Bronchial epithelial cell (primary cell): ENCODE measurements around the gene LAX1. TPM values are rescaled to one million over a fixed set of nuclear protein-coding genes. Genes with fewer than 3 reads are reported as not detected.

Source experiments
- DNase-seq: peaks from one replicate; pipeline ENCODE4 v3.0.0-alpha.2; 2010; ENCODE audit warnings: low read depth
- FAIRE-seq: peaks from 2 replicates; lab custom pipeline; 2011; peaks lifted over from hg19 to GRCh38; lab: Jason Lieb, UNC
- H3K27me3 ChIP-seq: 2 replicates; pipeline ENCODE4 v1.5.1; 2011; ENCODE audit warnings: low read length; ENCODE audit not compliant: control insufficient read depth, insufficient read depth
- H3K36me3 ChIP-seq: 2 replicates; pipeline ENCODE4 v1.5.1; 2011; ENCODE audit warnings: low read length; ENCODE audit not compliant: control insufficient read depth, insufficient read depth
- H3K4me3 ChIP-seq: 2 replicates; pipeline ENCODE4 v1.5.1; 2011; ENCODE audit warnings: mild to moderate bottlenecking, low read depth, low read length, control low read depth
- CTCF ChIP-seq: IDR thresholded peaks from 2 replicates; pipeline ENCODE4 v1.5.1; 2011; ENCODE audit warnings: mild to moderate bottlenecking, moderate library complexity, low read length, control low read depth, inconsistent platforms; ENCODE audit not compliant: insufficient read depth, severe bottlenecking
- total RNA-seq: library from RNA; depleted of rRNA; stranded (reverse); fragments of >200 nt; gene quantifications from 2 replicates; pipeline ENCODE4 v1.2.1, GENCODE V29; 2014

The LAX1 gene
- total RNA-seq: under 0.01 TPM in 1 of 2 replicates, not detected in the other

- Histone ChIP-seq H3K4me3 (no peak within 1 kb of the TSS), H3K27me3 (no peaks in the 10 kb centered on the region), H3K36me3 (no peaks in the 10 kb centered on the region)
- FAIRE-seq: no peak
- DNase-seq: no peak
- TF ChIP-seq CTCF: no peak
Observed at GRCh38 chr1:203765029-203765837, at the start of gene LAX1. Gene LAX1 (plus strand): TSS chr1:203765183. CDS start chr1:203765566, 383 bp downstream.

GRCh38 chr1:203717120-203717519 is 47.9 kb upstream of the LAX1 start:
- no peak for TF ChIP-seq CTCF
- Histone ChIP-seq H3K4me3 (no peak overlapping the region), H3K36me3 (peaks cover 29% of the 10 kb centered on the region), H3K27me3 (no peaks in the 10 kb centered on the region)
- DNase-seq (no peak), FAIRE-seq (no peak)

GRCh38 chr1:203720242-203720641 is 44.7 kb upstream of the LAX1 start:
- H3K4me3 ChIP-seq: no peak overlapping the region
- FAIRE-seq (no peak), DNase-seq (no peak)
- H3K27me3 ChIP-seq: no peaks in the 10 kb centered on the region
- H3K36me3 ChIP-seq: peaks cover 17% of the 10 kb centered on the region
- TF ChIP-seq CTCF: no peak

- TF ChIP-seq CTCF: no peak
- no peak for FAIRE-seq
- no peak for DNase-seq
- peaks cover 24% of the 10 kb centered on the region for H3K36me3 ChIP-seq
- no peak overlapping the region for H3K4me3 ChIP-seq
- H3K27me3 ChIP-seq: no peaks in the 10 kb centered on the region
Observed at GRCh38 chr1:203722909-203723308, 42.1 kb upstream of the LAX1 start.

GRCh38 chr1:203726417-203726867 is 38.5 kb upstream of the LAX1 start:
- FAIRE-seq: no peak
- no peak for TF ChIP-seq CTCF
- H3K36me3 ChIP-seq: peaks cover 15% of the 10 kb centered on the region

More at GRCh38 chr1:203726417-203726867, 38.5 kb upstream of the LAX1 start:
- no peak for DNase-seq
- H3K4me3 ChIP-seq: no peak overlapping the region
- no peaks in the 10 kb centered on the region for H3K27me3 ChIP-seq
